ENCODE measurements around the gene LIPG. TPM values are rescaled to one million over a fixed set of nuclear protein-coding genes. Genes with fewer than 3 reads are reported as not detected.

The LIPG gene
- total RNA-seq, 1 experiment from 2014 or later: 3.2 TPM

GRCh38 chr18:49638891-49639557 lies 77.2 kb downstream of the LIPG start:
- no peak for DNase-seq (ENCODE audit: low spot score)

GRCh38 chr18:49639643-49640391 lies 78.0 kb downstream of the LIPG start:
- DNase-seq (ENCODE audit: low spot score): no peak

- DNase-seq (ENCODE audit: low spot score): no peak
Observed at GRCh38 chr18:49640741-49641140, 78.9 kb downstream of the LIPG start.

- no peak for DNase-seq (ENCODE audit: low spot score)
Observed at GRCh38 chr18:49645196-49645595, 83.3 kb downstream of the LIPG start.

- DNase-seq (ENCODE audit: low spot score): no peak
Observed at GRCh38 chr18:49645841-49646351, 84.0 kb downstream of the LIPG start.

GRCh38 chr18:49646873-49647272 lies 85.0 kb downstream of the LIPG start:
- DNase-seq (ENCODE audit: low spot score): no peak

- no peak for DNase-seq (ENCODE audit: low spot score)
Observed at GRCh38 chr18:49647496-49648168, 85.8 kb downstream of the LIPG start.

- DNase-seq (ENCODE audit: low spot score): no peak
Observed at GRCh38 chr18:49648326-49648725, 86.5 kb downstream of the LIPG start.

Other genes with a start within 250 kb of the LIPG start
- 16.7 and 23.6 TPM in 2 replicates for gene DYM, start 101.4 kb upstream of the LIPG start, total RNA-seq (2014; rRNA removed; shearing (Covaris generic))
- 37.5 and 54.1 TPM in 2 replicates for gene C18orf32, start 74.8 kb upstream of the LIPG start, total RNA-seq (2014; rRNA removed; shearing (Covaris generic))
- 1,215 and 1,245 TPM in 2 replicates for gene RPL17, start 69.6 kb upstream of the LIPG start, total RNA-seq (2014; rRNA removed; shearing (Covaris generic))

All from A172 (cell line).